ENCODE results near the gene CCDC142.

CCDC142 gene

GRCh38 chr2:74427551-74427950 is 55.2 kb downstream of the CCDC142 start:
- no peak overlapping the region for H2AK5ac ChIP-seq (ENCODE audit: low read depth, low read length)
- no peak overlapping the region for H3K27ac ChIP-seq (replicated peaks; ENCODE audit: low read length)
- no peak for DNase-seq (ENCODE audit: low spot score)
- H3K4me3 ChIP-seq (ENCODE audit: low read length in 2 of 2): no peak overlapping the region
- no peak overlapping the region for H3K4me2 ChIP-seq (ENCODE audit: insufficient read depth, low read length, poor library complexity, severe bottlenecking)
- no peak overlapping the region for H2BK5ac ChIP-seq (ENCODE audit: low read length)
- H3K4ac ChIP-seq (ENCODE audit: low read length): no peak overlapping the region
- no peak overlapping the region for H2AFZ ChIP-seq (ENCODE audit: low read length)
- peaks cover 8% of the 10 kb centered on the region for H3K79me1 ChIP-seq (ENCODE audit: low read depth, low read length)
- no peak overlapping the region for H3K23ac ChIP-seq (ENCODE audit: low read depth, low read length, poor library complexity)
- H3K9me3 ChIP-seq (replicated peaks in 1 of 2; ENCODE audit: control insufficient read depth in 2 of 2, insufficient read depth in 1 of 2, low read depth in 1 of 2, low read length in 2 of 2): peaks cover 0 to 3% of the 10 kb centered on the region in 2 donors
- no peak overlapping the region for H3K14ac ChIP-seq (ENCODE audit: low read length)
- H3K36me3 ChIP-seq (replicated peaks in 1 of 2; ENCODE audit: control insufficient read depth in 2 of 2, insufficient read depth in 2 of 2, low read length in 2 of 2): peaks cover 66 to 89% of the 10 kb centered on the region in 2 donors
- H2BK12ac ChIP-seq (ENCODE audit: low read length): no peak overlapping the region
- WGBS, 2 donors (ENCODE audit: extremely low coverage in 2 of 2, insufficient read length in 2 of 2, insufficient replicate concordance in 1 of 2): no CpG with 5 or more reads among the region's 3 CpGs
- no peak overlapping the region for H3K18ac ChIP-seq (ENCODE audit: low read length)
- H3K9ac ChIP-seq (ENCODE audit: low read depth, low read length, poor library complexity): no peak overlapping the region
- H4K91ac ChIP-seq (ENCODE audit: low read depth, low read length, poor library complexity): no peak overlapping the region
- no peak overlapping the region for H2BK120ac ChIP-seq (ENCODE audit: low read depth, low read length)
- no peaks in the 10 kb centered on the region for H3K27me3 ChIP-seq (ENCODE audit: control insufficient read depth in 3 of 3, insufficient read depth in 3 of 3, low read depth in 1 of 3, low read length in 3 of 3)
- peaks cover 2% of the 10 kb centered on the region in 2 donors for H3K4me1 ChIP-seq (ENCODE audit: control insufficient read depth in 2 of 2, insufficient read depth in 1 of 2, low read depth in 1 of 2, low read length in 2 of 2)
- H2BK15ac ChIP-seq (ENCODE audit: low read length): no peak overlapping the region
- H4K8ac ChIP-seq (ENCODE audit: low read depth, low read length): no peak overlapping the region

- no peak overlapping the region for H3K14ac ChIP-seq (ENCODE audit: low read length)
- no peak overlapping the region for H2BK120ac ChIP-seq (ENCODE audit: low read depth, low read length)
- no peak overlapping the region for H2AFZ ChIP-seq (ENCODE audit: low read length)
- no peak overlapping the region for H3K4me3 ChIP-seq (ENCODE audit: low read length in 2 of 2)
- no peak overlapping the region for H3K9ac ChIP-seq (ENCODE audit: low read depth, low read length, poor library complexity)
- peaks cover 9% of the 10 kb centered on the region for H3K79me1 ChIP-seq (ENCODE audit: low read depth, low read length)
- H2BK5ac ChIP-seq (ENCODE audit: low read length): peak overlapping the region; percentile 5
- H2AK5ac ChIP-seq (ENCODE audit: low read depth, low read length): no peak overlapping the region
- H3K18ac ChIP-seq (ENCODE audit: low read length): no peak overlapping the region
- H4K91ac ChIP-seq (ENCODE audit: low read depth, low read length, poor library complexity): no peak overlapping the region
- H3K4me1 ChIP-seq (ENCODE audit: control insufficient read depth in 2 of 2, insufficient read depth in 1 of 2, low read depth in 1 of 2, low read length in 2 of 2): peaks cover 2 to 6% of the 10 kb centered on the region in 2 donors
- no peak overlapping the region for H4K8ac ChIP-seq (ENCODE audit: low read depth, low read length)
- H2BK12ac ChIP-seq (ENCODE audit: low read length): no peak overlapping the region
- H3K23ac ChIP-seq (ENCODE audit: low read depth, low read length, poor library complexity): no peak overlapping the region
- H3K27ac ChIP-seq (replicated peaks; ENCODE audit: low read length): no peak overlapping the region
- no CpG with 5 or more reads among the region's 14 CpGs for WGBS, 2 donors (ENCODE audit: extremely low coverage in 2 of 2, insufficient read length in 2 of 2, insufficient replicate concordance in 1 of 2)
- H3K36me3 ChIP-seq (replicated peaks in 1 of 2; ENCODE audit: control insufficient read depth in 2 of 2, insufficient read depth in 2 of 2, low read length in 2 of 2): peaks cover 56 to 76% of the 10 kb centered on the region in 2 donors
- H3K9me3 ChIP-seq (replicated peaks in 1 of 2; ENCODE audit: control insufficient read depth in 2 of 2, insufficient read depth in 1 of 2, low read depth in 1 of 2, low read length in 2 of 2): peaks cover 0 to 3% of the 10 kb centered on the region in 2 donors
- H3K27me3 ChIP-seq (ENCODE audit: control insufficient read depth in 3 of 3, insufficient read depth in 3 of 3, low read depth in 1 of 3, low read length in 3 of 3): no peaks in the 10 kb centered on the region
- DNase-seq (ENCODE audit: low spot score): no peak
- no peak overlapping the region for H3K4ac ChIP-seq (ENCODE audit: low read length)
- no peak overlapping the region for H3K4me2 ChIP-seq (ENCODE audit: insufficient read depth, low read length, poor library complexity, severe bottlenecking)
- H2BK15ac ChIP-seq (ENCODE audit: low read length): no peak overlapping the region
These were observed 56.5 kb downstream of the CCDC142 start for GRCh38 chr2:74426181-74426758.

- no peak overlapping the region for H4K91ac ChIP-seq (ENCODE audit: low read depth, low read length, poor library complexity)
- H3K27me3 ChIP-seq (ENCODE audit: control insufficient read depth in 3 of 3, insufficient read depth in 3 of 3, low read depth in 1 of 3, low read length in 3 of 3): no peaks in the 10 kb centered on the region
- H2BK120ac ChIP-seq (ENCODE audit: low read depth, low read length): no peak overlapping the region
- H3K14ac ChIP-seq (ENCODE audit: low read length): no peak overlapping the region
- H3K9me3 ChIP-seq (replicated peaks in 1 of 2; ENCODE audit: control insufficient read depth in 2 of 2, insufficient read depth in 1 of 2, low read depth in 1 of 2, low read length in 2 of 2): peaks cover 0 to 3% of the 10 kb centered on the region in 2 donors
- DNase-seq (ENCODE audit: low spot score): no peak
- no peak overlapping the region for H2BK5ac ChIP-seq (ENCODE audit: low read length)
- H3K36me3 ChIP-seq (replicated peaks in 1 of 2; ENCODE audit: control insufficient read depth in 2 of 2, insufficient read depth in 2 of 2, low read length in 2 of 2): peaks cover 54 to 69% of the 10 kb centered on the region in 2 donors
- H3K4me2 ChIP-seq (ENCODE audit: insufficient read depth, low read length, poor library complexity, severe bottlenecking): no peak overlapping the region
- H3K23ac ChIP-seq (ENCODE audit: low read depth, low read length, poor library complexity): peak overlapping the region; percentile 91
- no peak overlapping the region for H3K18ac ChIP-seq (ENCODE audit: low read length)
- H3K79me1 ChIP-seq (ENCODE audit: low read depth, low read length): peaks cover 10% of the 10 kb centered on the region
- peaks cover 2 to 7% of the 10 kb centered on the region in 2 donors for H3K4me1 ChIP-seq (ENCODE audit: control insufficient read depth in 2 of 2, insufficient read depth in 1 of 2, low read depth in 1 of 2, low read length in 2 of 2)
- no peak overlapping the region for H2BK15ac ChIP-seq (ENCODE audit: low read length)
- H3K27ac ChIP-seq (replicated peaks; ENCODE audit: low read length): no peak overlapping the region
- H3K4me3 ChIP-seq (ENCODE audit: low read length in 2 of 2): no peak overlapping the region
- no CpG with 5 or more reads among the region's 7 CpGs for WGBS, 2 donors (ENCODE audit: extremely low coverage in 2 of 2, insufficient read length in 2 of 2, insufficient replicate concordance in 1 of 2)
- H3K9ac ChIP-seq (ENCODE audit: low read depth, low read length, poor library complexity): no peak overlapping the region
- H2BK12ac ChIP-seq (ENCODE audit: low read length): no peak overlapping the region
- no peak overlapping the region for H2AFZ ChIP-seq (ENCODE audit: low read length)
- no peak overlapping the region for H2AK5ac ChIP-seq (ENCODE audit: low read depth, low read length)
- peak overlapping the region; percentile 78 for H4K8ac ChIP-seq (ENCODE audit: low read depth, low read length)
- H3K4ac ChIP-seq (ENCODE audit: low read length): no peak overlapping the region
These were observed 57.3 kb downstream of the CCDC142 start for GRCh38 chr2:74425523-74425922.

- H3K4me1 ChIP-seq (ENCODE audit: control insufficient read depth in 2 of 2, insufficient read depth in 1 of 2, low read depth in 1 of 2, low read length in 2 of 2): peaks cover 0 to 7% of the 10 kb centered on the region in 2 donors
- H2AK5ac ChIP-seq (ENCODE audit: low read depth, low read length): no peak overlapping the region
- H3K4me2 ChIP-seq (ENCODE audit: insufficient read depth, low read length, poor library complexity, severe bottlenecking): no peak overlapping the region
- H4K8ac ChIP-seq (ENCODE audit: low read depth, low read length): peak overlapping the region; percentile 78
- no peak overlapping the region for H2BK12ac ChIP-seq (ENCODE audit: low read length)
- no peaks in the 10 kb centered on the region for H3K27me3 ChIP-seq (ENCODE audit: control insufficient read depth in 3 of 3, insufficient read depth in 3 of 3, low read depth in 1 of 3, low read length in 3 of 3)
- WGBS, 2 donors (ENCODE audit: extremely low coverage in 2 of 2, insufficient read length in 2 of 2, insufficient replicate concordance in 1 of 2): no CpG with 5 or more reads among the region's 5 CpGs
- no peak overlapping the region for H4K91ac ChIP-seq (ENCODE audit: low read depth, low read length, poor library complexity)
- peaks cover 10% of the 10 kb centered on the region for H3K79me1 ChIP-seq (ENCODE audit: low read depth, low read length)
- H2BK120ac ChIP-seq (ENCODE audit: low read depth, low read length): peak overlapping the region; percentile 43
- H2AFZ ChIP-seq (ENCODE audit: low read length): no peak overlapping the region
- peak overlapping the region; percentile 96 for H3K23ac ChIP-seq (ENCODE audit: low read depth, low read length, poor library complexity)
- H3K14ac ChIP-seq (ENCODE audit: low read length): no peak overlapping the region
- H3K36me3 ChIP-seq (replicated peaks in 1 of 2; ENCODE audit: control insufficient read depth in 2 of 2, insufficient read depth in 2 of 2, low read length in 2 of 2): peaks cover 50 to 64% of the 10 kb centered on the region in 2 donors
- no peak overlapping the region for H3K27ac ChIP-seq (replicated peaks; ENCODE audit: low read length)
- H3K18ac ChIP-seq (ENCODE audit: low read length): no peak overlapping the region
- no peak overlapping the region for H3K9ac ChIP-seq (ENCODE audit: low read depth, low read length, poor library complexity)
- H3K4me3 ChIP-seq (ENCODE audit: low read length in 2 of 2): no peak overlapping the region
- peaks cover 0 to 3% of the 10 kb centered on the region in 2 donors for H3K9me3 ChIP-seq (replicated peaks in 1 of 2; ENCODE audit: control insufficient read depth in 2 of 2, insufficient read depth in 1 of 2, low read depth in 1 of 2, low read length in 2 of 2)
- no peak overlapping the region for H3K4ac ChIP-seq (ENCODE audit: low read length)
- peak overlapping the region; percentile 34 for H2BK15ac ChIP-seq (ENCODE audit: low read length)
- no peak overlapping the region for H2BK5ac ChIP-seq (ENCODE audit: low read length)
- no peak for DNase-seq (ENCODE audit: low spot score)
These were observed 57.8 kb downstream of the CCDC142 start for GRCh38 chr2:74424995-74425406.
